ENCODE measurements around the gene ADCK1. TPM values are rescaled to one million over a fixed set of nuclear protein-coding genes. Genes with fewer than 3 reads are reported as not detected.

ADCK1 gene
- total and polyA plus RNA-seq, 2 of the 13 experiments (the other 11 are each of a cell fraction or from before 2014, with no cell fraction given): 3.9 to 6.3 TPM

DNA sequence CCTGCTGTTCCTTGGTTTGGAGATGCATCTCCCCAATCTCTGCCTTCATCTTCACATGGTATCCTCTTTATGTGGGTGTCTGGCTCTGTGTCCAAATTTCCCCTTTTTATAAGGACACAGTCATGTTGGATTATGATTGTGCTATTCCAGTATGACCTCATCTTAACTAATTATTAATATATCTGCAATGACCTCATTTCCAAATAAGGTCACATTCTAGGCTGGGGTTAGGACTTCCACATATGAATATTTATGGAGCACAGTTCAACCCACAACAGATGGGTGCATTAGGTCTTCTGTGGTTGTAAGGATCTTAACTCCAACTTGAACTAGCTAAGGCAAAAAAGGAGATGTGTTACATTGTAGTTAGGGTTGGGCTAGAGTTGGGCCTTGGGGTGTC, 69.4 kb downstream of the ADCK1 start:
- in situ Hi-C loops (cut with HindIII; ENCODE audit: extremely low pct_ligation_motif_present, low pct_unique_long_range_greater_than_20kb): loop anchor here (10.0 to 25.0 kb wide), 2 partner anchors 115 to 718 kb away; no protein-coding TSS in a partner anchor
- Histone ChIP-seq H3K79me2 (ENCODE audit: insufficient read depth, low read length) (no peaks in the 10 kb centered on the region), H4K20me1 (ENCODE audit: insufficient read depth, low read length) (no peaks in the 10 kb centered on the region), H3K4me1 (ENCODE audit: insufficient read depth, low read length) (peaks cover 4% of the 10 kb centered on the region), H3K4me3 (replicated peaks in 1 of 3; ENCODE audit: insufficient read depth in 1 of 3, low read depth in 2 of 3, low read length in 3 of 3) (no peak overlapping the region), H3K4me2 (ENCODE audit: low read depth, low read length) (no peak overlapping the region), H3K27me3 (ENCODE audit: control insufficient read depth in 1 of 2, insufficient read depth in 2 of 2, low read length in 2 of 2) (no peaks in the 10 kb centered on the region), H3K36me3 (replicated peaks in 1 of 2; ENCODE audit: control insufficient read depth in 1 of 2, insufficient read depth in 2 of 2, low read length in 2 of 2) (no peaks in the 10 kb centered on the region), H3K9me3 (ENCODE audit: low read length) (no peaks in the 10 kb centered on the region), H3K27ac (ENCODE audit: extremely low read length, insufficient read depth, low read length) (no peak overlapping the region), H3K9ac (ENCODE audit: insufficient read depth, low read depth, low read length) (no peak overlapping the region), H2AFZ (ENCODE audit: low read length) (no peak overlapping the region)
- ChIA-PET POLR2A (no interaction called here), CTCF (ENCODE audit: low intra/inter-chr PET ratio, low total read pairs) (no interaction called here)
- ATAC-seq (no peak), DNase-seq (ENCODE audit: low spot score) (no peak), FAIRE-seq (no peak)
- intact Hi-C loops (cut with micrococcal nuclease; ENCODE audit: unreplicated experiment): loop anchor here (10.0 kb wide), 2 partner anchors 695 to 725 kb away; no protein-coding TSS in a partner anchor
- BruUV-seq (replicated peaks): no TSS peak
- TF ChIP-seq CCAR2 (optimal IDR thresholded peaks at IDR 0.05; ENCODE audit: low read depth, low read length) (no peak), ATF7 (IDR thresholded peaks at IDR 0.05) (peak; percentile 47; the same call in 1 of the 2 replicates), ATF7 (CRISPR knock-in tag; IDR thresholded peaks at IDR 0.05) (no peak)

DNA sequence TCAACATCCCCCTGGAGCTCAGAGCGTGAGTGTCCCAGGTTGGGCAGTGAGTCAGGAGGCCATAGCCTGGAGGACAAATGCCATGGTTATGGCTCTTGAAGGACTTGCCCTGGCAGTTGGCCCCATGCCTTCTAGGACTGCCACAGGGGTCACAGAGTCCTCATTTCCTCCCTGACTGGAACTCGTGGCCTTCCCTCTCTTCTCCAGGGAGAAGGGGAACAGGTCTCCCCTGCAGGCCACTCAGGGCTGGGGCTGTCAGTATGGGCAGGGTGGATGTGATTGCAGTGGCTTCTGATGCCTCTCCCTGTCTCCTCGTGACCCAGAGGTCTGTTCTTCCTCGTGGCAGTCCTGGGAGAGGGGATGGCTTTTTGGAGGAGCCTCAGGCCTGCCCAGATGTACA, 70.7 kb downstream of the ADCK1 start:
- Histone ChIP-seq H3K4me3 (replicated peaks in 1 of 3; ENCODE audit: insufficient read depth in 1 of 3, low read depth in 2 of 3, low read length in 3 of 3) (no peak overlapping the region), H3K4me2 (ENCODE audit: low read depth, low read length) (no peak overlapping the region), H3K27ac (ENCODE audit: extremely low read length, insufficient read depth, low read length) (no peak overlapping the region), H3K36me3 (replicated peaks in 1 of 2; ENCODE audit: control insufficient read depth in 1 of 2, insufficient read depth in 2 of 2, low read length in 2 of 2) (no peaks in the 10 kb centered on the region), H2AFZ (ENCODE audit: low read length) (no peak overlapping the region), H4K20me1 (ENCODE audit: insufficient read depth, low read length) (no peaks in the 10 kb centered on the region), H3K27me3 (ENCODE audit: control insufficient read depth in 1 of 2, insufficient read depth in 2 of 2, low read length in 2 of 2) (no peaks in the 10 kb centered on the region), H3K79me2 (ENCODE audit: insufficient read depth, low read length) (no peaks in the 10 kb centered on the region), H3K9me3 (ENCODE audit: low read length) (no peaks in the 10 kb centered on the region), H3K9ac (ENCODE audit: insufficient read depth, low read depth, low read length) (no peak overlapping the region), H3K4me1 (ENCODE audit: insufficient read depth, low read length) (no peaks in the 10 kb centered on the region)
- FAIRE-seq: no peak
- no peak for DNase-seq (ENCODE audit: low spot score)
- CTCF ChIA-PET (ENCODE audit: low intra/inter-chr PET ratio, low total read pairs): no interaction called here
- no peak for ATAC-seq
- WGBS (ENCODE audit: low lambda C conversion rate): 82% methylated on average over 1 of the region's 4 CpGs
- in situ Hi-C loops (cut with HindIII; ENCODE audit: extremely low pct_ligation_motif_present, low pct_unique_long_range_greater_than_20kb): loop anchor here (25.0 kb wide), 1 partner anchor 717 kb away; no protein-coding TSS in a partner anchor
- POLR2A ChIA-PET: no interaction called here
- BruUV-seq (replicated peaks): no TSS peak
- intact Hi-C loops (cut with micrococcal nuclease; ENCODE audit: unreplicated experiment): no loop called here
- no peak for TF ChIP-seq ZKSCAN5 (CRISPR knock-in tag; IDR thresholded peaks at IDR 0.05)
- TF ChIP-seq IKZF5 (CRISPR knock-in tag; IDR thresholded peaks at IDR 0.05): no peak
- no peak for TF ChIP-seq SP1 (IDR thresholded peaks at IDR 0.05)
- no peak for TF ChIP-seq SP1 (CRISPR knock-in tag; IDR thresholded peaks at IDR 0.05)
- no peak for TF ChIP-seq ZFP91 (CRISPR knock-in tag; IDR thresholded peaks at IDR 0.05; ENCODE audit: borderline replicate concordance)
- TF ChIP-seq ZNF549 (CRISPR knock-in tag; IDR thresholded peaks at IDR 0.05): no peak
- TF ChIP-seq ZNF598 (CRISPR knock-in tag; IDR thresholded peaks at IDR 0.05; ENCODE audit: borderline replicate concordance): no peak
- no peak for TF ChIP-seq HOXA3 (CRISPR knock-in tag; IDR thresholded peaks at IDR 0.05)
- no peak for TF ChIP-seq ZSCAN9 (CRISPR knock-in tag; IDR thresholded peaks at IDR 0.05; ENCODE audit: borderline replicate concordance)
- no peak for TF ChIP-seq REXO4 (CRISPR knock-in tag; IDR thresholded peaks at IDR 0.05; ENCODE audit: borderline replicate concordance)
- no peak for TF ChIP-seq ZNF547 (CRISPR knock-in tag; IDR thresholded peaks at IDR 0.05)
- no peak for TF ChIP-seq RFXAP (CRISPR knock-in tag; IDR thresholded peaks at IDR 0.05; ENCODE audit: borderline replicate concordance)
- TF ChIP-seq PAWR (CRISPR knock-in tag; IDR thresholded peaks at IDR 0.05; ENCODE audit: borderline replicate concordance): no peak
- TF ChIP-seq ZNF891 (CRISPR knock-in tag; IDR thresholded peaks at IDR 0.05): no peak

Measured in HepG2 (cell line).